Measurements from ENCODE around the gene SLC6A20.
"Not testable (repeated sequence)": the region's sequence is repeated elsewhere in the genome, so short reads cannot be mapped to it uniquely, and the experiment has no call there.

SLC6A20 gene

GRCh38 chr3:45754461-45754860 lies 41.9 kb downstream of the SLC6A20 start:
- no peak for DNase-seq

GRCh38 chr3:45753095-45753494 lies 43.2 kb downstream of the SLC6A20 start:
- DNase-seq, result no peak

GRCh38 chr3:45751537-45752242 lies 44.6 kb downstream of the SLC6A20 start:
- no peak for DNase-seq

- no peak for DNase-seq
Observed at GRCh38 chr3:45749880-45750279, 46.5 kb downstream of the SLC6A20 start.

GRCh38 chr3:45749036-45749600 lies 47.2 kb downstream of the SLC6A20 start:
- not testable (repeated sequence) for DNase-seq

GRCh38 chr3:45748068-45748467 lies 48.3 kb downstream of the SLC6A20 start:
- DNase-seq, result no peak

GRCh38 chr3:45746777-45747622 lies 49.3 kb downstream of the SLC6A20 start:
- DNase-seq, result no peak

GRCh38 chr3:45746165-45746776 lies 50.1 kb downstream of the SLC6A20 start:
- DNase-seq, result no peak

GRCh38 chr3:45742461-45743089 lies 53.8 kb downstream of the SLC6A20 start:
- no peak for DNase-seq

- DNase-seq, result no peak
Observed at GRCh38 chr3:45741742-45742460, 54.4 kb downstream of the SLC6A20 start.

GRCh38 chr3:45741247-45741646 lies 55.1 kb downstream of the SLC6A20 start:
- no peak for DNase-seq

- DNase-seq, result no peak
Observed at GRCh38 chr3:45739991-45740390, 56.3 kb downstream of the SLC6A20 start.

- DNase-seq, result no peak
Observed at GRCh38 chr3:45737234-45737633, 59.1 kb downstream of the SLC6A20 start.

- no peak for DNase-seq
Observed at GRCh38 chr3:45736707-45737106, 59.6 kb downstream of the SLC6A20 start.

GRCh38 chr3:45730409-45731154 lies 65.8 kb downstream of the SLC6A20 start:
- DNase-seq, result no peak

GRCh38 chr3:45729614-45730013 lies 66.7 kb downstream of the SLC6A20 start:
- no peak for DNase-seq

- no peak for DNase-seq
Observed at GRCh38 chr3:45724911-45725310, 71.4 kb downstream of the SLC6A20 start.

GRCh38 chr3:45719655-45720487 lies 76.5 kb downstream of the SLC6A20 start:
- no peak for DNase-seq

- no peak for DNase-seq
Observed at GRCh38 chr3:45716790-45717336, 79.5 kb downstream of the SLC6A20 start.

GRCh38 chr3:45715945-45716344 lies 80.4 kb downstream of the SLC6A20 start:
- no peak for DNase-seq

All from fibroblast of skin of right quadriceps (primary cell).